HG03342 (cell line): ENCODE data around the gene MBTPS2.
A peak's percentile ranks its signal among the peaks of the same experiment; 100 is the strongest.
"Not testable (repeated sequence)": the region's sequence is repeated elsewhere in the genome, so short reads cannot be mapped to it uniquely, and the experiment has no call there.

Experiments
- ATAC-seq: cut with Tn5 transposase; IDR thresholded peaks from one replicate; pipeline ENCODE4 v1.9.1; 2021; ENCODE audit warnings: mild to moderate bottlenecking, moderate library complexity; ENCODE audit not compliant: unreplicated experiment

MBTPS2 gene

DNA sequence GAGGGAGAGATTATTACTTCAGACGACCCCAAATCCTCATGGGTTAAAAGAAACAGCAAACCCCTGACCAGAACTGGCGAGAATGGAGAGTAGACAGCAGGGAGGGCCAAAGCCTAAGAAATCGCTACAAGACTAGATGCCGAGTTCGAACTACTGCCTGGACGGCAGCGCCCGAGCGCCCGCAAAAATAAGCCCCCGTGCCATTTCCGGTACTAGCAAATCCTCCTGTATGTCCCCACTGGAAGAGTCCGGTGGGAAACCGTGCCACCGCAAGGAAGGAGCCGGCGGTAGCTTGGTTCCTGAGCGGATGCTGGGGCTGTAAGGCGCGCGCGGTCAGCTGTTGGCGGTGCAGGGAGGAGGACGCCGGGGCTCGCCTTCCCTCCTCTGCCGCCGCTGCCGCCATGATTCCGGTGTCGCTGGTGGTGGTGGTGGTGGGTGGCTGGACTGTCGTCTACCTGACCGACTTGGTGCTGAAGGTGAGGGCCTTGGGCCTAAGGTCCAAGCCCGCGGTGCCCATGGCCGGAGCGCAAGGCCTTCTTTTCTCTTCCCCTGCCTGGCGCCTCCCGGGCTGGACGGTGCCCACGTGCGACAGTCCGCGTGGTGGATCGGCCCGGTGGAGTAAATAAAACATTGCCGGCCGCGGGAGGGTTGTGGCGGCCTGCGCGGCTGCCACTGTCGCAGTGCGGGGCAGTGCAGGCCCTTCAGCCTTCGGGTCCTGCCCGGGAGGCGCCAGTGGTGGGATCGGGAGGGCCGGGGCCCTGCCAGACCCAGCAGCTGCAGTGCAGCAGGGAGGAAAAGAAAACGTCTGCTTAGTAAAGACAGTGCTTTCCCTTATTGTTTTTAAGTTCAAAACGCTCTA is at the start of gene MBTPS2:
Gene MBTPS2, plus strand, starts transcription at position 284 of the 859 bp plus-strand sequence. Its CDS starts 118 bp downstream, at position 402.
- peak; percentile 80 for ATAC-seq

DNA sequence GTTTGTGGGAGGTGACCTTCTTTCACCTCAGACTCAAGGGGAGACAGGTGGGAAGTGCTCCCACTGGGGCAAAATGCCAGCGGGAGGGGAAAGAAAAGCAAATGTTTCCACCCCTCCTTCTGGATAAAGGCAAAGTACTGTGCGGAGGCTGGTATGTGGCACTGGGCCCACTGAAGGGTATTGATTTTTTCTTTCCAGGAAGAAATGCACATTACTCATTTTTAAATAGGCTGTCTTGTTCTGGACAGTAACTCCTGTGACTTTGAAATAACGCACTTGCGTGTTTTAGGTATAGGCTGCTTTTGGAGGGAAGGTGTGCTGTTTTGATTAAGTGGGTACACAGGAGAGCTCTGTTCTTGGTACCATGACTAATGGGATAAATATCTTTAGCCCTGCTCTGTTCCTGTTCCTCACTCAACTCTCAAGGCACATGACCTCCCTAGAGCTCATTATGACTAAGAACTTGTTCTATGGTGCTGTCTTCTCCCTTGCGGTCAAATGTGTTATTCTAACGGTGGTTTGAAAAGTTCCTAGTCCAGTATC is 40.7 kb upstream of the MBTPS2 start:
- ATAC-seq, result peak; percentile 85

DNA sequence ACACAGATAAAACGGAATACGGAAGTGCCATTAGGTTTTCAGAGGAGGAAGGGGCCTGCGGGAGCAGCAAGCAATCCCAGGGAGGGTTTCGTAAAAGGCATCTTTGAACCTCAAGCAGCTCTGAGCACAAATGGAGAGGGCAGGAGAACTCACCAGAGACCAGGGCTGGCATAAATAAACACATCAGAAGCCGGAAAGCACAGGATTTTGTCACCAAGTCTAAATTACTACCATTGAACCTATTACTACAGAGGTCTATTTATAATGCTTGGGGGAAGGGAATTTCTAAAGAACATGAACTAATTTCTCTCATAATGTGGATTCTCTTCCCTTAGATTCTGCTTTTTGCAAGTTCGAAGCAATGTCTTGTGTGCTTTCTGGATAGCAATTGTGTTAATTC is 39.6 kb upstream of the MBTPS2 start:
- no peak for ATAC-seq

DNA sequence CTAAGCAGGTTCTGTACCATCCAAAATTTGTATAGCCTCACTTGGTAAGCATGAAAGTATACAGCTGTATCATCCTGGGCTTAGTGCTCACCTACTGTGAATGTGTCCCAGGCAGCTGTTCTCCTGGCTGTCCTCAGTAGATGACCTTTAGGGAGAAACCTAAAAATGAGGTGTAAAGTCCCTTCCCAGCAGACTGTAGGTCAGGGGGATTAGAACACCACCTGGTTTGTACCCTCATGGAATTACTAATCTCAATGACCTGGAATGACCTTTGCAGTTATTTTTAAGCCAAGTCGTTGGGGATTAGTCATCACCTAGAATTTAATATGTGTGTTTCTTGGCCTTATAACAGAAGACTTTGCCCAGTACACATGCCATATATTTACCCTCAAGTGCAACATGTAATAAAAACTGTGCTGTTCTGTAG is 39.1 kb upstream of the MBTPS2 start:
- ATAC-seq, result no peak

DNA sequence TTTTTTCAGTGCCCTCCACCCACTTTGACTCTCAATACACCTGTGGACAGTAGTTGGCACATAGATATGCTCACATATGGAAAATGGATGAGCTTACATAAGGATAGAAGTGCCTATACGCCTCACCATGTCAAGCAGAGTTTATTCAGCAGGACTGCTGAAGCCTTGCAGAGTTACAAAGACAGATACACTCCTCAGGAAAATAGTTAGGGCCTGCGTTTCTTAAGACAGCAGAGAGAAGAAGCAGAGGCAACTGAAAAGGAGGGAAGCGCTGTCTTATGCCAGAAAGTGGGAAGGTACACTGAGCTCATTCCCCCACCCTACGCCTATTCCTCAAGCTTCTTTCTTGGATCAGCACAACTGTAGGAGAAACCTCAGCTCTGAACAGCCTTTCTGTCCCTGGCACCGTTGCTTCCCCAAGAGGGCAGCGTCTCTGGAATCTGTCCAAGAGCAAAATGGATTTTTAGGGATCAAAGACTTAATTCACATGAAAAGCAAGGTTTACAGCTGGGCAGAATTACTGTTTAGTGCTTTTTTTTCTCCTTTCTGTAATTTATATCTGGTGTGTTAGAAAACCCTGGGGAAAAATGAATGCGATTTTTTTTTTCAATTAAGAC is 37.3 kb upstream of the MBTPS2 start:
- ATAC-seq, result no peak

DNA sequence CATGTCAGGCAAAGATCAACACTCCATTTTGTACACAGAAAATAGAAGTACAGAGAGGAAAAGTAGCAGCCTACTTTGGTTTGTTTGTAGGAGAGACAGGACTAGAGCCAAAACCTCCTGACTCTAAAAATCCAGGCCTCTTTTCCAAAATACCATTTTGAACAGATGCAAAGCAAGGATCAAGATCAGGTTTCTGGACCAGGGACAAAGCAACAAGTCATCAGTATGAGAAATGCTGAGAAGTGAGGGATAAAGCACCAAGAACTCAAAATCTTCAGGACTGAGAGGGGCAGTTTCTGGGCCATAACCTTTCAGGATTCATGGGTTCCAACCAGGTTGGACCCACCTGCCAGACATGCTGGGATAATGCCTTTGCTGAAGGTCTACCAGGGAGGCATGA is 36.6 kb upstream of the MBTPS2 start:
- ATAC-seq, result no peak

DNA sequence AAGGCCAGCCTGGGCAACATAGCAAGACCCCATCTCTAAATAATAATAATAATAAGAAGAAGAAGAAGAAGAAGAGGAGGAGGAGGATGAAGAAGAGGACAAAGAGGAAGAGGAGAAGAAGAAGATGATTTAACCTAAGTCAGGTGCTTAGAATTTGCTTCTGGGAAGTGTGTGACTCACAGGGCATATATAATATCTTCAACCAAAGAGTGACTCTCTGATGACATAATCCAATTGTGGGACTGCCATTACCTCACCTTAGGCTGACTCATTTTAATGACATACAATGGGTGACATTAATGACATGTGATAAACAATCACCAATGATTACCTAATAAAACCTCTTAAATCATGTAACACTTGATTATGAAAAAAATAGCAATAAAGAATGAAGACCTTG is 32.7 kb upstream of the MBTPS2 start:
- no peak for ATAC-seq

DNA sequence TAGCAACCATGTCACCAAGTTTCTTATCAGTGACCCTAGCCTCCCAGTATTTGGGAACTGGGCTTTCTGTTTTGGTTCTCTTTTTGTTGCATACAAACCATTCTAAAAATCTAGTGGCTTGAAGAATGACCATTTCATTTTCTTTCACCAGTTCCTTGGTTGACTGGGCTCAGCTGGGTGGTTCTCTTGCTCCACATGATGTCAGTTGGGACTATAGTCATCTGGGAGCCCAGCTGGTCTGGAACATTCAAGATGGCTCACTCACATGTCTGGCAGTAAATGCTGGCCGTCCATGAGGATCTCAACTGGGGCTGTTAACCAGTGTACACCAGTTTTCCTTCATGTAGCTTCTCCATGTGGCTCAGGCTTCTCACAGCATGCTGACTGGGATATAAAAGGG is 27.6 kb upstream of the MBTPS2 start:
- ATAC-seq, result no peak

DNA sequence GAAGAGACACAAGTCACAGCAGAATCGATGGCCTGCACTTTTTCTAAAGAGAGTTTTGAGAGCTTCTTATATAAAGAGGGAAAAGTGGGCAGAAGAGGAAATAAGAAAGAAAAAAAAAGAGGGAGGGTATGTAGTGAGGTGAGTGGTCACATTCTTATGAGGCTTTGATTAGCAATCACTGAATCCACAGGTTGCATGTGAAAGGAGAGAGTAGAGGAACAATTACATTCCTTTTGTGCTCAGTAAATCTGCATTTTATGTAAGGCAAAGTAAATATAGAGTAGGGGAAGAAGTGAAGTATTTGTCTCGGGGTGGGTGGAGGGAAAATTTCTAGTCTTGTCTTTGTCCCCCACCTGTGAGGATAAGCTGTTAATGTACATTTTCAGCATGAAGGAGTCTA is 26.8 kb upstream of the MBTPS2 start:
- ATAC-seq, result no peak

DNA sequence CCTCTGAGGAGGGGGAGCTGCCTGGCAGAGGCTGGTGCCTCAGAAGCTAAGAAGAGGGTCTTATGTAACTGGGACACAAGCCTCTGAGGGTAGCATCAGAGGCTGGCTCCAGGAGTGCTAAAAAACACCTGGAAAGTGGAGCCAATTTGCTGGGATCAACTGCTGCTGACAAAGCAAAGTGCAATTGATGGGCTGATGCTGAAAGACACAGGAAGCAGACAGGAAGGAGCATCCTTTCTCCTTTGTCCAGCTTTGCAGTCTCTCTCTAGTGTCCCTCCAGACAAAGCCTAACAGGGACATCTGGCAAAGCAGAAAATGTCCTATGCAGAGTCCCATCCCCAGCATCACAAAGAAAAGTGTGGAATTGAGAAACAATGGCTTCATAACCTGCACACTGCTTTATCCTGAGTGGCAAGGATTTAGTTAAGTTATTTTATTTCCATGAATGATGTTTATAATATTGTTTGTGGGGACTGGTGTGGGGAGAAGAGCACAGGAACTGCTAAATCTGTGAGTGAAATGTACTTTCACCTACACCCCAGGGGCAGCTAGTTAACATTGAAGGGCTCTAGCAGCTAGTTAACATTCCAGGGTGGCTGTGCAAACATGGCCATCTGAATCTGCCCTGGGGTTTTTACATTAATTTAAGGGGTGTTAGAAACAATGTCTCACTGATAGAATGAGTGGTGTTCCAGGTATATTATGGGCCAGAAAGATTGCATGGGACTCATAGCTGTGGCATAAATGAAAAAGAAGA is 25.6 kb upstream of the MBTPS2 start:
- ATAC-seq, result no peak

DNA sequence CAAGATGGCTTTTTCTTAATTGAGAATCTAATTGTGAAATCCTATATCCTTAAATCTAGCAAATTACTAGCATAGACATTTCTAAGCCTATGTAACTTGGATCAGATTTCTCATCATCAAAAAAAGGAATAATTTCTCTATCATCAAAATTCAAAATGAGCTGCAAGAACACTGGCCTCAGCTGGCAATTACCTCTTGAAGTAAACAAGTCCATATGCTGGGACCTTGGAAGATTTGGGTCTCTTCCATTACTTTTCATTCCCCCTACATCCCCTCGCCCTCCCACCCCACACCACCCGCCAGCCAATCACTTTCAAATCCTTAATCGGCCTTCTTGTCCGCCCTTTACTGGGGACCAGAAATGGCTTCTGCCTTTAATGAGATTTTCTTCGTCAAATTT is 23.3 kb upstream of the MBTPS2 start:
- ATAC-seq, result no peak

DNA sequence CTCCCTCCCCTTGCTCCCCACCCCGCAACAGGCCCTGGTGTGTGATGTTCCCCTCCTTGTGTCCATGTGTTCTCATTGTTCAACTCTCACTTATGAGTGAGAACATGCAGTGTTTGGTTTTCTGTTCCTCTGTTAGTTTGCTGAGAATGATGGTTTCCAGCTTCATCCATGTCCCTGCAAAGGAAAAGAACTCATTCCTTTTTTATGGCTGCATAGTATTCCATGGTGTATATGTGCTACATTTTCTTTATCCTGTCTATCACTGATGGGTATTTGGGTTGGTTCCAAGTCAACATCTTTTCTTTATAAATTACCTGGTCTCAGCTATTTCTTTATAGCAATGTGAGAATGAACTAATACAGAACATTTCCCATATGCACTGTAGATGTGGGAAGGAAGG is 19.2 kb upstream of the MBTPS2 start:
- not testable (repeated sequence) for ATAC-seq

DNA sequence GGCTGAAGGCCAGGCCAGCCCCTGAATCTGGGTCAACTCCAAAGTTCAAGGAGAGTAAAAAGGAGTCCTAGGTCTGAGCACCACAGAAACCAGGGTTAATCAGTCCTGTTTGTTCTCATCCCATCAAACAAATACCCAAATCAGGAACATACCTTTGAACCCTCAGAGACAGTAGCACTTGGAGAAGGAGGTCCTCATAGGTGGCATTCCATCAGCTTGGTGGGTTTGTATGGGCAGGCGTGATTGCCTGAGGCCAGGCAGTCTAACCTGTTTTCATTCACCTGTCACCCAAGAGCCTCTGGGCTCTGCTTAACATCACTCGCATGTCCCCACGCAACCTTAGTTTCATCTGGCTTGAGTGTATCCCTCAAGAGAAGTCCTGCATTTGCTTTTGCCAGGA is 17.5 kb upstream of the MBTPS2 start:
- no peak for ATAC-seq

DNA sequence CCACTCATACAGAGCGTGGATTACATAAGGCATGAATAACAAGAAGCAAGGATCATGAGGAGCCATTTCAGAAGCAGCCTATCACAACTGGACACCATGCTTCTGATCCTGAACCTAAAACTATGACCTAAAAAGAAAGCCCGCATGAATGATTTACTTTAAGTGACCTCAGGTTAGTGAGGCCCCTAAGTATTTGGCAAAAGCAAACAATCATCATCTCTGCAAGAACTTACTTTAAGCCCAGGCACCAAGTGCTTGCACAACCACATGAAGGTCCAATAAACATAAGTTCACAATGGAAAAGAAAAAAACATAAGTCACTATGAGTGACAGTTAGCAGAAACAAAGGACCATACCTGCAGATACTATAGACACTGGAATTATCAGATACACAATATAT is 7.9 kb upstream of the MBTPS2 start:
- ATAC-seq, result no peak

DNA sequence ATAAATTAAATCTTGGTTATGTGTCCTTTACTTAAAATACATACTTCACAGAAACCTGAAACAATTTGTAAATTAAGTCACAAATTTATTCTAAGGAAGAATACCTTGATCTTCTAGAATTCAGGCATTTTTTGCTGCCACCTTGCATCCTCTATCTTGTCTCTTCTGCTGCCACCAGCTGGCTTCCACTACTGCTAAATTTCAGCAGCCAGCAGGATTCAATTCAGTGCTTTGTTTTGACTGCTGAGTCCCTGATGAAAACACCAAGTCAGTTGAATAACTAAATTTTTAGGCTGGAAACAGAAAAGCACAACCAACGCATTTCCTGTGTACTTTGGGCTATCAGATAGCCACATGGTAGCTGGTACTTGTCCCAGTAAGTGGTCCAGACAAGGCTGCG is 2.4 kb upstream of the MBTPS2 start:
- no peak for ATAC-seq

DNA sequence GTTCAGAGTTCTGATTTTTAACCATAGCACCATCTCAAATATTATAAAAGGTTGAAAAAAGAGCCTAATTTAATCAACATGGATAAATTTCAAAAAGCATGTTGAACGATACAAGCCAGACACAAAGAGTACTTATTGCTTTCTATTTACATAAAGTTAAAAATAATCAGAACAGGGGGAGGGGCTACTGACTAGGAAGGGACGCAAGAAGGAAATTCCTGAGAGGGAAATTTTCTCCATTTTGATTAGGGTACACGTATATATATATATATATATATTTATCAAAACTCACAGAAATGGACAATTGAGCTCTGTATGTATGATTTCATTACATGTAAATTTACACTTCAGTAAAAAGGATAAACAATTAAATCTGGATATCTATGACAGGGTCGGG is 482 bp upstream of the MBTPS2 start:
- ATAC-seq, result peak; percentile 31

DNA sequence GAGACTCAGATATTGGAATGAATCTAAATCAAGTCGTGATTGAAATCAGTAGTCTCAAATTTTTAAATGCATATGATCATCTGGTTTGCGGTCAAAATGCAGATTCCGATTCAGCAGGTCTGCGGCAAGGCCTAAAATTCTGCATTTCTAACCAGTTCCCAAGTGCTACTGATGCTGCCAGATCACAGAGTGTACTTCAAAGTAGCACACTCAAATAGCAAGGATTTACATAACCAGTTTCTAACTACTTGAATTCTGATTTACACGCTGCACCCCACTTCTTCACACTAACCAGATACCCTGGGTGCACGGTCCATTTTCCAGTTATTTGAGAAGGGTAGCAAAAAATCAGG is 752 bp downstream of the MBTPS2 start:
- ATAC-seq, result no peak

DNA sequence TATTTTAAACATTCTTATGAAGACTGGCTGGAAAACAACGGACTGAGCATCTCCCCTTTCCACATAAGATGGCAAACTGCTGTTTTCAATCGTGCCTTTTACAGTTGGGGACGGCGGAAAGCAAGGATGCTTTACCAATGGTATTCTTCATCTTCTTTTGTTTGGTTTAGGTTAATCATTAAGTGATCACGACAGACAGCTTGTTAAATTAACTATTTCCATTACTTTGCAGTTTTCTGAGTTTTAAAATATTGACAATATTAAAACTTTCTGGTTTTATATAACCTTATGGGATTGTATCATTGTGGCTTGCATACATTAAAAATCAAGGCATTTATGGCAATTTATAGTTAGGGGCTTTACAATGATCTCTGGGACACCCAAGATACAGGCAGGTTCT is 3.8 kb downstream of the MBTPS2 start:
- ATAC-seq, result no peak

DNA sequence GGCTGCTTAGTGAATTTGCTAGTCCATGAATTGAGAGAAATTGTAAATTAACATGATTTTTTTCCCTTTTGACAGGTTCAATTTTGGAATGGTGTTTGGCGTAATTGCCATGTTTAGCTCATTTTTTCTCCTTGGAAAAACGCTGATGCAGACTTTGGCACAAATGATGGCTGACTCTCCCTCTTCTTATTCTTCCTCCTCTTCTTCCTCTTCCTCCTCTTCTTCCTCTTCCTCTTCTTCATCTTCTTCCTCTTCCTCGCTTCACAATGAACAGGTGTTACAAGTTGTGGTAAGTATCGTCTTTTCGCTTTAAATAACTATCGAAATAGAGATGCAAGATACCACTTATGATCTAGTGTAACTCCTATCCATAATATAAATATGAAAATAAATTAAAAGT is 5.7 kb downstream of the MBTPS2 start:
- no peak for ATAC-seq

DNA sequence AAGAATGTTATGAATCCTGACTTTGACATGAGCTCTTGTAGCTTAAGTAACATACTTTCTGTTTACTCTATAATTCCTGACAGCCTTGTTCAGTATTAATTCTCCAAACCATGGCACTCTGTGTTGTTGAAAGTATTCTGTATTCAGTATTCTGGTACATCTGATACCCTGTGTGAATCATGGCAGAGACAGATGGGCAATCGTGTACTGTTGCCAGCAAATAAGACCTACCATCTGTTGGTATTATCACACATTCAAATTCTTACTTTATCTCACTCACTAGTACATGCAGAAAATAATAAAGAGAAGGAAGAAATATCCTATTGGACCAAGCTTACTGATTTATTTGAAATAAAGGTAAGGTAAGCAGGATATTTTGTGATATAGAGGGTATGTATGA is 7.9 kb downstream of the MBTPS2 start:
- ATAC-seq, result no peak

DNA sequence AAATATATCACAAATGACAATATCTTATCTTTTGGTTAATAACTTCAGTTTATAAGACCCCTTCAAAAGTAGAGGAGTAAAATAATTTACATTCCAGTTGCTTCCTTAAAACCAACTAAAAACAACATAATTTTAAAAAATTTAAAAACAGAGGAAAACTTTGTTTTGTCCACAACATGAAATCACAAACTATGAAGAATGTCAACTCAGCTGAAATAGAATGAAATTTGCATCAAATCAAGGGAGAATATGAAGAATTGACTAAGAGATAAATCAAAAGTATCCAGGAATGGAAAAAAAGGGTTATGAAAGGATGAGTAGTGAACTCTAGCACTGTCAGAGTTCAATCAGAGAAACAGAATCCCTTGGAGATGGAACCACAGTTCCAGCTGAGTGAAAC is 14.2 kb downstream of the MBTPS2 start:
- ATAC-seq, result no peak
